ENCODE results near the gene ANO10.
A peak's percentile ranks its signal among the peaks of the same experiment; 100 is the strongest.

ANO10 gene

DNA sequence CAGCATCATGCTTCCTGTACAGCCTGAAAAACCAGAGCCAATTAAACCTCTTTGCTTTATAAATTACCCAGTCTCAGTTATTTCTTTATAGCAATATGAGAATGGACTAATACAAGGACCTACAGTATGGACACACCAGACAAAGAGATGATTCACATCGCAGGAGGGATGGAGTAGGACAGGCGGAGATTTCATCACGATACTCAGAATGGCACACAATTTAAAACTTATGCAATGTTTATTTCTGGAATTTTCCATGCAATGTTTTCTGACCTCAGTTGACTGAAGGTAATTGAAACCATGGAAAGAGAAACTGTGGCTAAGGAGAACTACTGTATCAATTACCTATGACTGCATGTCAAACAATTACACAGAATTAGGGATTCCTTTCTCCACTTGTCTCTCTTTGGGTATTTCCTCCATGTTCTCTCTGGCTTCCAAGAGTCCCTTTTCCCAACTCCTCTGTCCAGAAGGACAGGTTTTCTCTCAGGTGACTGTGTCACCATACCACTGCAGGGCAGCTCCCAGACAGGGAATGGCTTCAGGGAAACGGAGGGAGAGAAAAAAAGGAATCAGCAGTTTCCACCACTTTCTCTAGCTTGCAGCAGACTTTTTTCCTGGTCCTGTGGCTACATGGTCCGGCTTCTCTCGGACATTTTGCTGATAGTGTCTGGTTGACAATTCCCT is 3.0 kb upstream of the ANO10 start:
- TF ChIP-seq, protein P1, sequence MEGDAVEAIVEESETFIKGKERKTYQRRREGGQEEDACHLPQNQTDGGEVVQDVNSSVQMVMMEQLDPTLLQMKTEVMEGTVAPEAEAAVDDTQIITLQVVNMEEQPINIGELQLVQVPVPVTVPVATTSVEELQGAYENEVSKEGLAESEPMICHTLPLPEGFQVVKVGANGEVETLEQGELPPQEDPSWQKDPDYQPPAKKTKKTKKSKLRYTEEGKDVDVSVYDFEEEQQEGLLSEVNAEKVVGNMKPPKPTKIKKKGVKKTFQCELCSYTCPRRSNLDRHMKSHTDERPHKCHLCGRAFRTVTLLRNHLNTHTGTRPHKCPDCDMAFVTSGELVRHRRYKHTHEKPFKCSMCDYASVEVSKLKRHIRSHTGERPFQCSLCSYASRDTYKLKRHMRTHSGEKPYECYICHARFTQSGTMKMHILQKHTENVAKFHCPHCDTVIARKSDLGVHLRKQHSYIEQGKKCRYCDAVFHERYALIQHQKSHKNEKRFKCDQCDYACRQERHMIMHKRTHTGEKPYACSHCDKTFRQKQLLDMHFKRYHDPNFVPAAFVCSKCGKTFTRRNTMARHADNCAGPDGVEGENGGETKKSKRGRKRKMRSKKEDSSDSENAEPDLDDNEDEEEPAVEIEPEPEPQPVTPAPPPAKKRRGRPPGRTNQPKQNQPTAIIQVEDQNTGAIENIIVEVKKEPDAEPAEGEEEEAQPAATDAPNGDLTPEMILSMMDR (IDR thresholded peaks at IDR 0.05; ENCODE audit: borderline replicate concordance, insufficient read depth, low read depth, low read length): no peak
- H3K4me3 ChIP-seq (ENCODE audit: low read depth, low read length): no peak overlapping the region

DNA sequence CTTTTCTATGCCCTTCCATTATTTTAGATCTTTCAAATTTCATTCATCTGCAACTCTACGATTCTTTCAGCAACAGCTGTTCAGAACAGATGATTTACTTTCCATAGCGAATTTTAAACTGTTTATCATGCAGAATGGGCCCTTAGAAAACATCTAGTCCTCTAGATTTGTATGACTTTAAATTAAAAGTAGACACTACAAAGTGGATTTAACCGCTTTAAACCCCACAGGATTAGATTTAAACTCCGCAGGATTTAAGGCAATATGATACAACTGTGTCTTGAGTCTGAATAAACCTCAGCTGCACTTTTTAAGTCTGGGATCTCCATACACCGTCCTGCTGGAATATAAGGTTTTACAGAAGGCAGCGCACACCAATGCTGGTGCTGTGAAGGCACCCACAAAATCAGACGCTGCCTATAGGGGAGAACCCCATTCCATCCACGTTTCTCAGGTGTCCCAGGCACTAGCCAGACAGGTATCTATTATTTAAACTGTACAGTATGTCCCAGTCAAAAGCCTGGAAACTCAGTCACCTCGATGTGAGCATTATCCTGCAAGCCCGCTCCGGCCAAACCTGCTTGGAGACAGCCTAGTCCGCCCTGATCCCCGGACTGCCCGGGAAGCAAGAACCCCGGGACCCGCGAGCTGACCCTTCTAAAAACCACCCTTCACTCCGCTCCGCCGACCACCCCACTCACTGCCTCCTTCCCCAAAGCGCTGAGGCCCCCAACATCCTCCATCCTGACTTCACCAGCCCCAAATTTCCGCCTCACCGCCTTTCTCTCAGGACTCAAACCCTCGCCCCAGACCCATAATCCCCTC is 768 bp downstream of the ANO10 start:
- TF ChIP-seq, protein P1 (IDR thresholded peaks at IDR 0.05; ENCODE audit: borderline replicate concordance, insufficient read depth, low read depth, low read length): no peak
- H3K4me3 ChIP-seq (ENCODE audit: low read depth, low read length): peak overlapping the region; percentile 52

DNA sequence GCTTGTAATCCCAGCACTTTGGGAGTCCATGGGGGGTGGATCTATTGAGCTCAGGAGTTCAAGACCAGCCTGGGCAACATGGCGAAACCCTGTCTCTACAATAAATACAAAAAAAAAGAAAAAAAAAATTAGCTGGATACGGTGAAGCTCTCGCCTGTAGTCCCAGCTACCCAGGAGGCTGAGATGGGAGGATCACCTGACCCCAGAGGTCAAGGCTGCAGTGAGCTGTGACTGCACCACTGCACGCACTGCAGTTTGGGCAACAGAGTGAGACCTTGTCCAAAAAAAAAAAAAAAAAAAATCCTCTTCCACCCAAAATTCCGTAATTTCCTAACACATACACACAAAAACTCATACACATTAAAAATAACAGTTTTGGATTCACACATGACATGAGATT is 2.2 kb downstream of the ANO10 start:
- H3K4me3 ChIP-seq (ENCODE audit: low read depth, low read length): no peak overlapping the region
- TF ChIP-seq, protein P1 (IDR thresholded peaks at IDR 0.05; ENCODE audit: borderline replicate concordance, insufficient read depth, low read depth, low read length): no peak

DNA sequence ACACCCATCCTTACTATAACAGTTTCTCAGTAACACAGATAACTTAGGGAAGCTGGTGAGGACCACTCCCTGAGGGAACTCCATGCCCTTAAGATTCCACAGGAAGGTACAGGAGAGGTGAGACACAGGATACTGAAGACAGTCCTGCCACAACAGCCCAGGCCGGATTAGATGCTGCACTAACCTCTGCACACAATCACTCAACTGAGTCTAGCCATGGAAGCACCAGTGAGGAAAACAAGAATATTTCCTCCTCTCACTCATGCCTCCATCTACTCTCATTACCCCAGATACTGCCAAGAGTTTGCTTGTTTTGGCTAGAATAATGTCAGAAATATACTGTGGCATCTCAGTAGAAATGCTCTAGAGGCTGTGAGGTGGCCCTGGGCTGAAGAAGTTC is 3.7 kb downstream of the ANO10 start:
- no peak overlapping the region for H3K4me3 ChIP-seq (ENCODE audit: low read depth, low read length)
- TF ChIP-seq, protein P1 (IDR thresholded peaks at IDR 0.05; ENCODE audit: borderline replicate concordance, insufficient read depth, low read depth, low read length): no peak

DNA sequence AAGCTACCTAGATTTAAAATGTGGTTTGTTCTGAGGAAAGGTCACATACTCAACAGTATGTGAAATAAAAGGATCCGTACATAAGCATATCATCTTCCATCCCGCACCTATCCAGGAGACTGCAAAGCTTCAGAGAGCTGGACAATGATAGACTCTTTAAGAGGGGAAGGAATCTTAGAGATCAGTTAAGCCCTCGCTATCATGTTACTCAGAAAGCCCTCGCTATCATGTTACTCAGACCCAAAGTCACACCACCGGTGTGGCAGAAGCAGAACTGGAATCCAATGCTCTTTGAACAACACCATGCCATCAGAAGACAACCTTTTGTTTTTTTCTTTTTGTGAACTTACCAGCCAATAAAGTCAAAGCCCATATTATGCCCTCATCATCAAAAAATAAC is 5.8 kb downstream of the ANO10 start:
- no peak overlapping the region for H3K4me3 ChIP-seq (ENCODE audit: low read depth, low read length)
- TF ChIP-seq, protein P1 (IDR thresholded peaks at IDR 0.05; ENCODE audit: borderline replicate concordance, insufficient read depth, low read depth, low read length): no peak

DNA sequence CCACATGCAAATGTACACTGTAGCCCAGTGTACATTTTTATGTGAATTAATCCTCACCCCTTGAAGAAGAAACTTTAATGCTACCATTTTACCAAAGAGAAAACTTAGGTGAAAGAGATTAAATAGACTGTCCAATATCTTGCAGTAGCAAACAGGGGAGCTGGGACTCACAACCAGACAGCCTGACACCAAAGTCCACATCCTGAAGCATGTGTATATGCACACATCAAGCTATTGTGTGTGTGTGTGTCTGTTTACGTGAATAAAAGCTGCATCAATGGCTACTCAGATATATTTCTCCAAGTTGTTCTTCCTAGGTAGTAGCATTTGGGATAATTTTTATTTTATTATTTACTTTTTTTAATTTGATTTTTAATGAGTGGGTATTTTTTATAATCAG is 6.7 kb downstream of the ANO10 start:
- H3K4me3 ChIP-seq (ENCODE audit: low read depth, low read length): no peak overlapping the region
- TF ChIP-seq, protein P1 (IDR thresholded peaks at IDR 0.05; ENCODE audit: borderline replicate concordance, insufficient read depth, low read depth, low read length): no peak

DNA sequence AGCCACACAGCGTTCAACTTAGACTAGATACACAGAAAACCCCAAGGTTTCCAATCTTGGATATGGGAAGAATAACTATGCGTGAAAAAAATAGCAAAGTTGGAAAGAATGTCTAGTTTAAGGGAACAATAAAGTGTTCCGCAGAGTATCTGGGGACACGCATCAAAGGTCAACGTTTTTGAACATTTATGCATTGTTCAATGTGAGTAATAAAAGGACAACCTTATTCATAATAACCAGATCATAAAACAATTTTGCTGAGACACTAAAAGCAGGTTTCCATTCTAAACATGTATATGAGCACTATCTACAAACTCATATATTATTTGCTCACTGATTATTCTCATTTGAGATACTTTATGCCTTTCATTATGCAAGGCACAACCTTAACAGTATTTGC is 7.8 kb downstream of the ANO10 start:
- TF ChIP-seq, protein P1 (IDR thresholded peaks at IDR 0.05; ENCODE audit: borderline replicate concordance, insufficient read depth, low read depth, low read length): no peak
- no peak overlapping the region for H3K4me3 ChIP-seq (ENCODE audit: low read depth, low read length)

Measured in GM12875 (cell line).